Liver (tissue), 9 donors: ENCODE data around the gene SERPINA5. TPM values are rescaled to one million over a fixed set of nuclear protein-coding genes. Genes with fewer than 3 reads are reported as not detected.

ENCODE experiments used
- DNase-seq: peaks from one replicate; pipeline ENCODE4 v3.0.0-alpha.2; 2017; ENCODE audit warnings: low spot score
- H3K27ac ChIP-seq, 2 donors: one replicate each; pipeline ENCODE4 v1.7.0; 2013; ENCODE audit warnings: inconsistent platforms in 2 of 2, low read length in 2 of 2, control low read depth in 1 of 2, low read depth in 1 of 2, mild to moderate bottlenecking in 1 of 2
- H3K27me3 ChIP-seq, 4 donors: one replicate each; pipeline versions ENCODE4 v1.6.1 to v1.7.0; 2013; ENCODE audit warnings: low read length in 3 of 4, inconsistent platforms in 1 of 4, mild to moderate bottlenecking in 1 of 4, moderate library complexity in 1 of 4; ENCODE audit not compliant: control insufficient read depth in 4 of 4, insufficient read depth in 4 of 4
- H3K36me3 ChIP-seq, 4 donors: one replicate each; pipeline versions ENCODE4 v1.6.1 to v1.7.0; 2013; ENCODE audit warnings: low read length in 3 of 4, mild to moderate bottlenecking in 3 of 4, low read depth in 1 of 4, moderate library complexity in 1 of 4; ENCODE audit not compliant: control insufficient read depth in 4 of 4, insufficient read depth in 3 of 4
- H3K4me1 ChIP-seq, 4 donors: one replicate each; pipeline versions ENCODE4 v1.6.1 to v1.7.0; 2013; ENCODE audit warnings: low read length in 3 of 4, mild to moderate bottlenecking in 3 of 4, moderate library complexity in 1 of 4; ENCODE audit not compliant: control insufficient read depth in 4 of 4, insufficient read depth in 4 of 4
- H3K4me3 ChIP-seq, 3 donors: one replicate each; pipeline versions ENCODE4 v1.6.1 to v1.7.0; 2013; ENCODE audit warnings: low read length in 3 of 3, control low read depth in 1 of 3, low read depth in 1 of 3, mild to moderate bottlenecking in 1 of 3
- H3K9ac ChIP-seq, 2 donors: one replicate each; pipeline ENCODE4 v1.7.0; 2013; ENCODE audit warnings: low read length in 2 of 2, mild to moderate bottlenecking in 2 of 2, moderate library complexity in 2 of 2, control low read depth in 1 of 2, low read depth in 1 of 2
- H3K9me3 ChIP-seq, 4 donors: one replicate each; pipeline versions ENCODE4 v1.6.1 to v1.7.0; 2013; ENCODE audit warnings: low read length in 3 of 4; ENCODE audit not compliant: control insufficient read depth in 4 of 4
- ATF3 ChIP-seq: IDR thresholded peaks from 2 replicates; pipeline ENCODE4 v1.6.1; 2016; ENCODE audit warnings: antibody characterized with exemption
- EGR1 ChIP-seq, 2 donors: IDR thresholded peaks; 2 replicates each; pipeline ENCODE4 v1.6.1; 2016 to 2018; ENCODE audit warnings: antibody characterized with exemption in 2 of 2, low read depth in 2 of 2
- FOXA1 ChIP-seq: IDR thresholded peaks from 2 replicates; pipeline ENCODE4 v1.6.1; 2016; ENCODE audit warnings: antibody characterized with exemption
- FOXA2 ChIP-seq: IDR thresholded peaks from 2 replicates; pipeline ENCODE4 v1.6.1; 2016; ENCODE audit warnings: antibody characterized with exemption
- GABPA ChIP-seq, 2 donors: IDR thresholded peaks in 1 of 2; conservative IDR thresholded peaks in 1 of 2; 2 replicates each; pipeline ENCODE4 v1.6.1; 2016; ENCODE audit warnings: antibody characterized with exemption in 2 of 2, mild to moderate bottlenecking in 1 of 2, moderate library complexity in 1 of 2
- HNF4A ChIP-seq, 2 donors: conservative IDR thresholded peaks; 2 replicates each; pipeline ENCODE4 v1.6.1; 2016; ENCODE audit warnings: antibody characterized with exemption in 2 of 2, mild to moderate bottlenecking in 2 of 2
- HNF4G ChIP-seq: IDR thresholded peaks from 2 replicates; pipeline ENCODE4 v1.6.1; 2016; ENCODE audit warnings: antibody characterized with exemption
- JUND ChIP-seq, 2 donors: IDR thresholded peaks; 2 replicates each; pipeline ENCODE4 v1.6.1; 2016; ENCODE audit warnings: antibody characterized with exemption in 2 of 2
- NR2F2 ChIP-seq: IDR thresholded peaks from 2 replicates; pipeline ENCODE4 v1.6.1; 2016; ENCODE audit warnings: antibody characterized with exemption
- RAD21 ChIP-seq, 2 donors: IDR thresholded peaks; 2 replicates each; pipeline ENCODE4 v1.6.1; 2016; ENCODE audit warnings: antibody characterized with exemption in 2 of 2, mild to moderate bottlenecking in 2 of 2
- RXRA ChIP-seq, 2 donors: IDR thresholded peaks; 2 replicates each; pipeline ENCODE4 v1.6.1; 2017 to 2018; ENCODE audit warnings: antibody characterized with exemption in 2 of 2, mild to moderate bottlenecking in 1 of 2
- SP1 ChIP-seq: IDR thresholded peaks from 2 replicates; pipeline ENCODE4 v1.6.1; 2018; ENCODE audit warnings: antibody characterized with exemption, mild to moderate bottlenecking
- TAF1 ChIP-seq: conservative IDR thresholded peaks from 2 replicates; pipeline ENCODE4 v1.6.1; 2016; ENCODE audit warnings: antibody characterized with exemption, mild to moderate bottlenecking
- YY1 ChIP-seq: IDR thresholded peaks from 2 replicates; pipeline ENCODE4 v1.6.1; 2016; ENCODE audit warnings: antibody characterized with exemption, mild to moderate bottlenecking
- ZBTB33 ChIP-seq: IDR thresholded peaks from 2 replicates; pipeline ENCODE4 v1.6.1; 2016; ENCODE audit warnings: antibody characterized with exemption
- WGBS: extraction: QIAGEN DNeasy Blood & Tissue Kit; methylation state at CpG from one replicate; pipeline ENCODE4 v1.1.7; 2013; 5-methylcytosine and 5-hydroxymethylcytosine counted together
- polyA plus RNA-seq, 2 donors: library from polyadenylated mRNA; stranded (reverse) in 1 of 2; unstranded in 1 of 2; fragments of 200-250 nt in 1 of 2; fragments of >200 nt in 1 of 2; fragmentation: Nextera tagmentation in 1 of 2; extraction: Ambion mirVana in 1 of 2; gene quantifications; one replicate each; pipeline versions ENCODE4 v1.2.1 to v1.2.3, GENCODE V29; 2013 to 2015
- total RNA-seq, 2 donors: library from RNA; depleted of rRNA; stranded (reverse); fragments of >200 nt; gene quantifications; one replicate each; pipeline ENCODE4 v1.2.3, GENCODE V29; 2014
- TF ChIP-seq, protein P1 (sequence below): fragments of 150-350 bp; IDR thresholded peaks from 2 replicates; pipeline ENCODE4 v1.5.1; 2017; ENCODE audit warnings: improper control_type of control experiment, low read depth, low read length; ENCODE audit not compliant: missing input control
- TF ChIP-seq, protein P2 (sequence below): IDR thresholded peaks from 2 replicates; pipeline ENCODE4 v1.6.1; 2016; ENCODE audit warnings: antibody characterized with exemption
- TF ChIP-seq, protein P3 (sequence below): IDR thresholded peaks from 2 replicates; pipeline ENCODE4 v1.6.1; 2016; ENCODE audit warnings: antibody characterized with exemption, mild to moderate bottlenecking
- donor health status: healthy.
- donor health status: healthy.
- donor health status: healthy.
- donor health status: healthy.
- donor health status: healthy.

The SERPINA5 gene
- total and polyA plus RNA-seq, 4 donors = 37.0 to 250 (median 84.0) TPM

- TF ChIP-seq ZBTB33 (no peak), FOXA2 (no peak), YY1 (no peak), GABPA (IDR thresholded peaks at IDR 0.05 in 1 of 2, conservative IDR thresholded peaks at IDR 0.05 in 1 of 2) (no peak), RAD21 (IDR thresholded peaks at IDR 0.05) (no peak)
- TF ChIP-seq, protein P1, sequence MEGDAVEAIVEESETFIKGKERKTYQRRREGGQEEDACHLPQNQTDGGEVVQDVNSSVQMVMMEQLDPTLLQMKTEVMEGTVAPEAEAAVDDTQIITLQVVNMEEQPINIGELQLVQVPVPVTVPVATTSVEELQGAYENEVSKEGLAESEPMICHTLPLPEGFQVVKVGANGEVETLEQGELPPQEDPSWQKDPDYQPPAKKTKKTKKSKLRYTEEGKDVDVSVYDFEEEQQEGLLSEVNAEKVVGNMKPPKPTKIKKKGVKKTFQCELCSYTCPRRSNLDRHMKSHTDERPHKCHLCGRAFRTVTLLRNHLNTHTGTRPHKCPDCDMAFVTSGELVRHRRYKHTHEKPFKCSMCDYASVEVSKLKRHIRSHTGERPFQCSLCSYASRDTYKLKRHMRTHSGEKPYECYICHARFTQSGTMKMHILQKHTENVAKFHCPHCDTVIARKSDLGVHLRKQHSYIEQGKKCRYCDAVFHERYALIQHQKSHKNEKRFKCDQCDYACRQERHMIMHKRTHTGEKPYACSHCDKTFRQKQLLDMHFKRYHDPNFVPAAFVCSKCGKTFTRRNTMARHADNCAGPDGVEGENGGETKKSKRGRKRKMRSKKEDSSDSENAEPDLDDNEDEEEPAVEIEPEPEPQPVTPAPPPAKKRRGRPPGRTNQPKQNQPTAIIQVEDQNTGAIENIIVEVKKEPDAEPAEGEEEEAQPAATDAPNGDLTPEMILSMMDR = no peak
- TF ChIP-seq, protein P2, sequence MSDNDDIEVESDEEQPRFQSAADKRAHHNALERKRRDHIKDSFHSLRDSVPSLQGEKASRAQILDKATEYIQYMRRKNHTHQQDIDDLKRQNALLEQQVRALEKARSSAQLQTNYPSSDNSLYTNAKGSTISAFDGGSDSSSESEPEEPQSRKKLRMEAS = no peak
These were observed 34.0 kb upstream of the SERPINA5 start (continued) for GRCh38 chr14:94547151-94547680.

GRCh38 chr14:94547726-94548125, 33.5 kb upstream of the SERPINA5 start:
- Histone ChIP-seq H3K4me1 (peaks cover 6 to 17% (median 16%) of the 10 kb centered on the region in 4 donors), H3K27ac (no peak overlapping the region), H3K9ac (no peak overlapping the region), H3K4me3 (no peak overlapping the region), H3K9me3 (peaks cover 0 to 5% (median 2%) of the 10 kb centered on the region in 4 donors), H3K36me3 (no peaks in the 10 kb centered on the region), H3K27me3 (no peaks in the 10 kb centered on the region)
- 81% methylated on average over 4 of the region's 4 CpGs for WGBS
- TF ChIP-seq GABPA (IDR thresholded peaks at IDR 0.05 in 1 of 2, conservative IDR thresholded peaks at IDR 0.05 in 1 of 2) (no peak), ZBTB33 (no peak), RAD21 (IDR thresholded peaks at IDR 0.05) (no peak), HNF4G (no peak), TAF1 (no peak), SP1 (no peak), ATF3 (no peak), FOXA2 (no peak), RXRA (IDR thresholded peaks at IDR 0.05) (no peak), HNF4A (conservative IDR thresholded peaks at IDR 0.05) (no peak), JUND (IDR thresholded peaks at IDR 0.05) (no peak), FOXA1 (no peak), YY1 (no peak), NR2F2 (no peak), EGR1 (IDR thresholded peaks at IDR 0.05; ENCODE audit: low read depth in 2 of 2) (no peak)
- TF ChIP-seq, protein P3, sequence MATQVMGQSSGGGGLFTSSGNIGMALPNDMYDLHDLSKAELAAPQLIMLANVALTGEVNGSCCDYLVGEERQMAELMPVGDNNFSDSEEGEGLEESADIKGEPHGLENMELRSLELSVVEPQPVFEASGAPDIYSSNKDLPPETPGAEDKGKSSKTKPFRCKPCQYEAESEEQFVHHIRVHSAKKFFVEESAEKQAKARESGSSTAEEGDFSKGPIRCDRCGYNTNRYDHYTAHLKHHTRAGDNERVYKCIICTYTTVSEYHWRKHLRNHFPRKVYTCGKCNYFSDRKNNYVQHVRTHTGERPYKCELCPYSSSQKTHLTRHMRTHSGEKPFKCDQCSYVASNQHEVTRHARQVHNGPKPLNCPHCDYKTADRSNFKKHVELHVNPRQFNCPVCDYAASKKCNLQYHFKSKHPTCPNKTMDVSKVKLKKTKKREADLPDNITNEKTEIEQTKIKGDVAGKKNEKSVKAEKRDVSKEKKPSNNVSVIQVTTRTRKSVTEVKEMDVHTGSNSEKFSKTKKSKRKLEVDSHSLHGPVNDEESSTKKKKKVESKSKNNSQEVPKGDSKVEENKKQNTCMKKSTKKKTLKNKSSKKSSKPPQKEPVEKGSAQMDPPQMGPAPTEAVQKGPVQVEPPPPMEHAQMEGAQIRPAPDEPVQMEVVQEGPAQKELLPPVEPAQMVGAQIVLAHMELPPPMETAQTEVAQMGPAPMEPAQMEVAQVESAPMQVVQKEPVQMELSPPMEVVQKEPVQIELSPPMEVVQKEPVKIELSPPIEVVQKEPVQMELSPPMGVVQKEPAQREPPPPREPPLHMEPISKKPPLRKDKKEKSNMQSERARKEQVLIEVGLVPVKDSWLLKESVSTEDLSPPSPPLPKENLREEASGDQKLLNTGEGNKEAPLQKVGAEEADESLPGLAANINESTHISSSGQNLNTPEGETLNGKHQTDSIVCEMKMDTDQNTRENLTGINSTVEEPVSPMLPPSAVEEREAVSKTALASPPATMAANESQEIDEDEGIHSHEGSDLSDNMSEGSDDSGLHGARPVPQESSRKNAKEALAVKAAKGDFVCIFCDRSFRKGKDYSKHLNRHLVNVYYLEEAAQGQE = no peak
- TF ChIP-seq, protein P2 = no peak
- TF ChIP-seq, protein P1 = no peak
- DNase-seq = no peak
